K562 (cell line): ENCODE measurements around the gene ITGAL. TPM values are rescaled to one million over a fixed set of nuclear protein-coding genes. Genes with fewer than 3 reads are reported as not detected.

Source experiments
- ATF6 ChIP-seq: sonication (generic); formaldehyde crosslinking; IDR thresholded peaks from 2 replicates; pipeline ENCODE4 v1.4.0; 2020; ENCODE audit warnings: mild to moderate bottlenecking, missing genetic modification reagents
- FOS ChIP-seq: IDR thresholded peaks from 3 replicates; pipeline ENCODE4 v1.6.1; 2011; ENCODE audit not compliant: insufficient read length; ENCODE audit errors: extremely low read depth
- KAT7 ChIP-seq: sonication (generic); formaldehyde crosslinking; IDR thresholded peaks from 2 replicates; pipeline ENCODE4 v1.8.0; 2022; ENCODE audit warnings: missing genetic modification reagents, mild to moderate bottlenecking, borderline replicate concordance
- NKRF ChIP-seq: fragments of 450-650 bp; IDR thresholded peaks from 2 replicates; pipeline ENCODE4 v1.6.1; 2016; ENCODE audit warnings: borderline replicate concordance
- polyA plus RNA-seq, 8 experiments: library from polyadenylated mRNA; depleted of rRNA in 4 of 8; stranded (reverse) in 5 of 8; unstranded in 3 of 8; fragments of >200 nt; fragmentation: Nextera tagmentation in 2 of 8; fragmentation: Illumina TruSeq in 1 of 8; extraction: Ambion mirVana in 2 of 8; extraction: Trizol in 1 of 8; gene quantifications; 2 replicates each; pipeline versions ENCODE4 v1.2.1 to v1.2.3, GENCODE V29; 2011 to 2014; ENCODE audit warnings: inconsistent platforms in 1 of 8, missing spikeins in 1 of 8
- total RNA-seq, 7 experiments: library from RNA; depleted of rRNA in 6 of 7; stranded (reverse); fragments of >200 nt in 6 of 7; fragmentation: Illumina TruSeq in 2 of 7; extraction: Trizol in 2 of 7; gene quantifications; 2 replicates each; pipeline versions ENCODE4 v1.2.1 to v1.2.3, GENCODE V29; 2011 to 2021; ENCODE audit warnings: low replicate concordance in 1 of 7

Gene ITGAL
- total and polyA plus RNA-seq, 9 of the 15 experiments (the other 6 are each of a cell fraction or from before 2014, with no cell fraction given), result 0.01 to 0.53 TPM; not detected in 7

GRCh38 chr16:30485818-30486436, 13.4 kb downstream of the ITGAL start (continued):
- TF ChIP-seq NKRF (no peak), ATF6 (no peak), FOS (no peak), KAT7 (no peak)
